ENCODE data around the gene CD19. TPM values are rescaled to one million over a fixed set of nuclear protein-coding genes. Genes with fewer than 3 reads are reported as not detected.
"Not testable (repeated sequence)": the region's sequence is repeated elsewhere in the genome, so short reads cannot be mapped to it uniquely, and the experiment has no call there.

The CD19 gene
- total RNA-seq, 1 donor from 2014 or later, result not detected

DNA sequence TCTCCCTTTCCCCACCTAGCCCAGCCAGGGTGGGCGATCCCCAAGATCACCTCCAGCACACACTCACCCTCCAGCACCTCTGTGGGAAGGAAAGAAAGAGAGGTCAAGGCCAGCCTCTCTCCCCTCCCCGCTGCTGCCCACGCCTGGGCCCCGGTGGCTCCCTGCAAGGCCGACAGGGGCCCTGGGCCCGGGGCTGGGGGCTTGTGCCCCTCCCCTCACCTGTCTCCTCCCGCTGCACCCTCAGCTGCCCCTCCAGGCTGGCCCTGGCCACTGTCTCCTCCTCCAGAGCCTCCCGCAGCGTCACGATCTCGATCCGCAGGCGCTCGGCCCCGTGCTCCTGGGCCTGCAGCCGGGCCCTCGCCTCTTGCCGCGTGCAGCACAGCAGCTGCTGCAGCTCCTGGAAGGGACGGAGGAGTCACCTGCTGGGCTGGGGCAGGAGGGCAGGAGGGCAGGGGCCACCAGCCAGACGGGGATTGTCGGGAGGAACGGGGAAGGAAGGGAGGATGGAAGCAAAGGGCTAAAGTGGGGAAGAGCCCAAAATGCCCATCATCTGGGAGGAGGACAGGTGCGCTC lies 25.9 kb upstream of the CD19 start:
- DNase-seq (ENCODE audit: low read depth, low spot score), result no peak

- no peak for DNase-seq (ENCODE audit: low read depth, low spot score)
These were observed 21.4 kb upstream of the CD19 start for GRCh38 chr16:28910086-28911031.

DNA sequence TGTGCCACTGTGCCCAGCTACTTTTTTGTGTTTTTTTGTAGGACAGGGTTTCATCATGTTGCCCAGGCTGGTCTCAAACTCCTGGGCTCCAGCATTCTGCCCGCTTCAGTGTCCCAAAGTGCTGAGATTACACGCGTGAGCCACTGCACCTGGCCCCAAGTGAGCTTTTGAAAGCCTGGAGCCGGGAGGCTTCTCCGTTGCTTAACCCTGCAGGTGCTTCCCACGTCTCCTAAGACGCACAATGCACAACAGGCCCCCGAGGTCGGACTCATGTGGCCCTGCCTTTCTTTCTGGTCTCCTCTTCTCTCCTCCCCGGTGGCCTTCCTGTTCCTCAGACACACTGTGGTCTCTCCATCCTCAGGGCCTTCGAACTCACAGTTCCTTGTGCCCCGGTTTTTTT lies 19.2 kb upstream of the CD19 start:
- DNase-seq (ENCODE audit: low read depth, low spot score), result no peak

DNA sequence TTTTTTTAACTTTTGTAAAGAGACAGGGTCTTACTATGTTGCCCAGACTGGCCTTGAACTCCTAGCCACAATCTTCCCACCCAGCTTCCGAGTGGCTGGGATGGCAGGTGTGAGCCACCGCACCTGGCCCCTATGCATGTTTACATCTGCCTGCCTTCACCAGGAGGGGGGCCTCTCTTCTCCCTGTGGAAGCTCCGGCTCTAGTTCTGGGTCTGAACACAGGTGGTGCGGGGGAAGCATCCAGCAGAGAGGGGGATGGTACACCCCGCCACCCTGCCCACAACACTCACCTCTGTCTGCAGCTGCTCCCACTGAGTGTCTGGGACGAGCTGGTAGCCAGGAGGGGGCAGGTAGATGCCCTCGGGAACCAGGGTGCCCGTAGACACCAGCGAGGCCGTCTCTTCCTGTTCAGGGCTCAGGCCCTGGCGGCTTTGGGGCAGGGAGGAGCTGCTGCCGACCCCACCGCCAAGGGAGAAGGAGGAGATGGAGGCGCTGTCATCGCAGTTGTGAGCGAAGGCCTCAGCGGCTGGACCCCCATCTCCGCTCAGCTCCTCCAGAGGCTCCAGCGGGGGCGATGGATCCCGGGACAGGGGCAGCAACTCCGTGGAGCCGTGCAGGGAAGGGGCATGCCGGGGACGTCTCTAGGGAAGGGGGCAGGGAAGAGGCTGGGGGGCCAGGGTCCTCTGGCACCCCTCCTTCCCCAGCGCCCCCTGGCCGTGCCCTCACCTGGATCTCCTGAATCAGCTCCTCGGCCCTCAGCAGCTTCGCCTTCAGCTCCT lies 17.6 kb upstream of the CD19 start:
- DNase-seq (ENCODE audit: low read depth, low spot score), result no peak

DNA sequence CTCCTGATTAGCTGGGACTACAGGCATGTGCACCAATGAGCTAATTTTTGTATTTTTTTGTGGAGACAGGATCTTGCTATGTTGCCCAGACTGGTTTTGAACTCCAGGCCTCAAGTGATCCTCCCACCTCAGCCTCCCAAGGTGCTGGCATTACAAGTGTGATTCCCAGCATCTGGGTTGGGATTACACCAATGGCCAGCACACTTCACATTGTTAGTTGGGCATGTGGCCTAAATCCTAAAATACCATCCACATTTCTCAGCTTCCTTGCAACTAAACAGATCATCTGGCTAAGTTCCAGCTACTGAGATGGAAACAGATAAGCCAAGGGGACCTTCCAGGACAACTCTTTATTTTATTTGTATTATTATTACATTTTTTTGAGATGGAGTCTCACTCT lies 16.6 kb upstream of the CD19 start:
- DNase-seq (ENCODE audit: low read depth, low spot score), result peak; percentile 40

DNA sequence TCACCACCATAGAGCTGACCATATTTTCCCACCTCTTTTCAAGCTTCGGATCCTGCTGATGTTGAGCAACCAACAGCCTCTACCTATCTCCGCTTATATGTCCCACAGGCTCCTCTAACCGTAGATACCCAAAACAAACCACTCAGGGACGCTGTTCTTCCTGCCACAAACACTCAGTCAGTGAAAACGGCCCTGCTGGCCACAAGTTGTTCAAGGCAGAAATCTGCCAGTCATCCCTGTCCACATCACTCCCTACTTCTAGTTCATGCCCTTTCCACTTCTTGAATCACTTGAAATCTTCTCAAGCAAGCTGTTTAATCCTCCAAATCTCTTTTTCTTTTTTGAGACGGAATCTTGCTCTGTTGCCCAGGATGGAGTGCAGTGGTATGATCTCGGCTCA lies 14.7 kb upstream of the CD19 start:
- DNase-seq (ENCODE audit: low read depth, low spot score), result no peak

DNA sequence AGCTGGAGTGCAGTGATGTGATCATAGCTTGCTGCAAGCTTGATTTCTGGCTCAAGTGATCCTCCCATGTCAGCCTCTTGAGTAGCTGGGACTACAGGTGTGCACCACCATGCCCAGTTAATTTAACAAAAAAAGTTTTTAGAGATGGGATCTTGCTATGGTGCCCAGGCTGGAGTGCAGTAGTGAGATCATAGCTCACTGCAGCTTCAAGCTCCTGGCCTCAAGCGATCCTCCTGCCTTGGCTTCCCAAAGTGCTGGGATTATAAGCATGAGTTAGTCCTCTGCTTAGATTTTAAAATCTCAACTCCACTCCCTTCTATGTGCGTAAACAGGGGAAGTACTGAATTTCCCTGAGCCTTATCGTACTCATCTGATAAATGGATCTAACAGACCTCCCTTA lies 13.1 kb upstream of the CD19 start:
- no peak for DNase-seq (ENCODE audit: low read depth, low spot score)

- DNase-seq (ENCODE audit: low read depth, low spot score), result no peak
These were observed 8.6 kb upstream of the CD19 start for GRCh38 chr16:28923231-28923587.

DNA sequence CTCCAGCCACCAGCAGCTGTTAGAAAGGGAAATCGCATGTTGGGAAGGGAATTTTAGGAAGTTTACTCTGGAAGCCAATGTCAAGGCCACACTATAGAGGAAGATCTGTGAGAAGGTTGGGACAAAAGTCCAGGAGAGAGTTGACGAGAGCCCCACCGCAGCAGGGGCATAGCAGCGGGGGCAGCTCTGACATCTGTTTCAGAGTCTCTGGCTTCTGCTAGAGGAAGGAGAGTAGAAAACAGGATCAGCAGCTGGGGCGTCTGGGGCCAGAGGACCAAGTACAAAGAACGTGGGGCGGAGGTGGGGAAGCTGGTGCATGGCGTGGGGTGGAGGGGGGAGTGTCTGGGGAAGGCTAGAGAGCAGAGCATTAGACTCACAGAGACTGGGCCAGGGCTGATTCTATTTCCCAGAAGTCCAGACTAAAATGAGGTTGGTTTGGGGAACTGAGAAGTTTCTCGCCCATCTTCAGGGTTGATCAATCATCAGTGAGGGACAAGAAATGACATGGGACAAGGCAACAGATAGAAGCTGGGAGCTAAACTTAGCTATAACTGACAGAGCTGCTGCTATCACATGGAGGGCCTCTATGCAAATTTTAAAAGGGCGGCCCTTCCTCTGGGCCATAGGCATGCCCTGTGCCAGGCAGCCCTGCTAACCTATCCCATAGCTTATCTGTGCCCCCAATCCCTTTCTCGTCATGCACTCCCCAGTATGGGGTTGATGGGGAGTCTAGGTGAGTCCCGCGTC lies 7.9 kb upstream of the CD19 start:
- no peak for DNase-seq (ENCODE audit: low read depth, low spot score)

DNA sequence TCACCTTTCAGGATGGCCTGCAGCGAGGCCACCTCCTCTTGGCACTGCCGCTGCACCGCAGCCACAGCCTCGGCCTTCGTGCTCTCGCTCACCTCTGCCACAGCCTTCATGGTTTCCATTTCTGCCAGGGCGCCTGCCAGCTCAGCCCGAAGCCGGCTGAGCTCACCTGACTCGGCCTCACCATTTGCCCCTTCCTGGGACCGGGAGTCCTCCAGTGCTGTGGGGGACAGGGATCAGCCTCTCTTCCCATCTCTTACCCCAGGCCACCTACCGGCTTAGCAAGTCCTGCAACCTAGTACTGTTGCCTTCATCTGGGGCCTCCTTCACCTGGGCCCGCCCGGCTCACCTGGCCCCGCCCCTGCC lies 7.4 kb upstream of the CD19 start:
- DNase-seq (ENCODE audit: low read depth, low spot score), result no peak

- peak; percentile 37 for DNase-seq (ENCODE audit: low read depth, low spot score)
These were observed 6.9 kb upstream of the CD19 start, which contains the start of gene RABEP2 for GRCh38 chr16:28924762-28925385. Gene RABEP2 (minus strand): TSS chr16:28925238. CDS start chr16:28925163, 75 bp downstream.

DNA sequence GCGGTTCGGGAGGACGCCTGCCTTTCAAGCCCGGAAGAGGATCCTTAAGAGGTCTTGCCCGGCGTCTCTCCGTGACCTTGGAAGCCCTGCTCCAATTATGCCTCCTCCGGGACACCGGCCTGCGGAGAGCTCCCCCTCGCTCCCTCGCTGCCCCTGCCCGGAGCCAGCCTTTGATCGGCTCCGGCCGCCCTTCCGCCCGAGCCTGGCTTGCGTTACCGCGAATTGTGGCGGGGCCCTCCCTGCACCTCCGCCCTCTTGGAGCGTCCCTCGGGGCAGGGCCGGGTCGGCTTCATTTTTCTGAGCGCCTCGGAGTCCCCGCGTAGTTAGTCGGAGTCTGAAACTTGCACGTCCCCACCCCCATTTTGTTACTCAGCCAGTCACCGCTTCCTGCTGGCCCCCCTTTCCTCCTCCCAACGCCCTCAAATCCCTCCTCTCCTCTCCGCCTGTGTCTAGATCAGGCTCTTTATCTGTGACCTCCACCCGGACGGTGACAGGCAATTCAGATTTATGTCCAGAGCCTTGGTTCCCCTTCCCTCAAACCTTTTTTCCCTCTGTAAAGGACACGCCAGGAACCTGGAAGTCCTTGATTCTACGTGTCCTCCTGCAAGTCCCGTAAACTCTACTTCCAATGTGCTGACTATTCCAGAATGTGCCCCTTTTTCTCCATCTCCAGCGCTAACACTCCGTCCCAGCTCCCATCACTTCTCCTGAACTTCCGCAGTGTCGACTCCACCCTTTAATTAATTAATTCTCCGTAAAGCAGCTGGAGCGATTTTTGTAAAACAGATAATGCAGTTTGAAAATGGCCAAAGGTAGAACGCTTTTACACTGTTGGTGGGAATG lies 6.2 kb upstream of the CD19 start:
- no peak for DNase-seq (ENCODE audit: low read depth, low spot score)

- not testable (repeated sequence) for DNase-seq (ENCODE audit: low read depth, low spot score)
These were observed 5.5 kb upstream of the CD19 start for GRCh38 chr16:28926284-28926683.

DNA sequence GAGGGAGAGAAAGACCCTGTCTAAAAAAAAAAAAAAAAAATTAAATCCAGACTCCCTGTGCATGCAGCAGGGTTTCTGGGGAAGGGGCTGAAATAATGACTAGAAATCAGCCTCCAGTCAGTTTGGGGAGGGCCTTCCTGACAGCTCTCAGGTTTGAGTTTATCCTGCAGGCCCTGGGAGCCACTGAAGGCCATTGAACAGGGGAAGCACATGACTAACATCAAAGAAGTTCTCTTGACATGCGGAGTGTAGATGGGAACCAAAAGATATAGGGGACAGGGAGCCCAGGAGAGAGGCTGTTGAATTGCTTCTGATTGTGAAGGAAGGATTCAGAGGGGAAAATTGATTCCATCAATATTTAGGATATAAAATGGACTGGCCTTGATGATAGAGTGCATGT lies 4.0 kb upstream of the CD19 start:
- no peak for DNase-seq (ENCODE audit: low read depth, low spot score)

DNA sequence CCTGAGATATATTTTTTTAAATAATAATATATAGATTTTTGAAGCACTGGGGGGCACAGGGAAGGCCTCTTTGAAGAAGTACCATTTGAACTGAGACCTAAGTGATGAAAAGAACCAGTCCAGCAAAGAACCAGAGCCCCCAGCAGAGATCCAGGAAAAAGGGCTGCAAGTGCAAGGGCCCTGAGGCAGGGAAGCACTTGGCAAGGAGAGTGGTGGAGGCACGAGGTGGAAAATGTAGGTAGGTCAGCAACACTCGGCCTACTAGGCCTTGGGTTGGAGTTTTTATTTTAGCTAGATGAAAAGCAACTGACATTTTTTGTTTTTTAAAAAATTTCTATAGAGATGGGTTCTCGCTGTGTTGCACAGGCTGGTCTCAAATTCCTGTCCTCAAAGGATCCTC lies 1.6 kb upstream of the CD19 start:
- no peak for DNase-seq (ENCODE audit: low read depth, low spot score)

DNA sequence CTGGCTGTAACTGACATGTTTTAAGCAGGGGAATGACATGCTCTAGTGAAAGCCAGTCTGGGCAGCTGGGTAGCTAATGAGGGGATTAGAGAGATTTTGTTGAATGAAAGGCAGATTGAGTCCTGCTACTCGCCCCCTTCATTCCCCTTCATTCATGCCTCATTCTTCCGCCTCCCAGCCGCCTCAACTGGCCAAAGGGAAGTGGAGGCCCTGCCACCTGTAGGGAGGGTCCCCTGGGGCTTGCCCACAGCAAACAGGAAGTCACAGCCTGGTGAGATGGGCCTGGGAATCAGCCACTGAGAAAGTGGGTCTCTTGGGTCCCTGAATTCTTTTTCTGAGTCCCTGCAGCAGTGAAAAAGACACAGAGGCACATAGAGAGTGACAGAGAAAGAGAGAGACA lies 1.1 kb upstream of the CD19 start:
- DNase-seq (ENCODE audit: low read depth, low spot score), result no peak

DNA sequence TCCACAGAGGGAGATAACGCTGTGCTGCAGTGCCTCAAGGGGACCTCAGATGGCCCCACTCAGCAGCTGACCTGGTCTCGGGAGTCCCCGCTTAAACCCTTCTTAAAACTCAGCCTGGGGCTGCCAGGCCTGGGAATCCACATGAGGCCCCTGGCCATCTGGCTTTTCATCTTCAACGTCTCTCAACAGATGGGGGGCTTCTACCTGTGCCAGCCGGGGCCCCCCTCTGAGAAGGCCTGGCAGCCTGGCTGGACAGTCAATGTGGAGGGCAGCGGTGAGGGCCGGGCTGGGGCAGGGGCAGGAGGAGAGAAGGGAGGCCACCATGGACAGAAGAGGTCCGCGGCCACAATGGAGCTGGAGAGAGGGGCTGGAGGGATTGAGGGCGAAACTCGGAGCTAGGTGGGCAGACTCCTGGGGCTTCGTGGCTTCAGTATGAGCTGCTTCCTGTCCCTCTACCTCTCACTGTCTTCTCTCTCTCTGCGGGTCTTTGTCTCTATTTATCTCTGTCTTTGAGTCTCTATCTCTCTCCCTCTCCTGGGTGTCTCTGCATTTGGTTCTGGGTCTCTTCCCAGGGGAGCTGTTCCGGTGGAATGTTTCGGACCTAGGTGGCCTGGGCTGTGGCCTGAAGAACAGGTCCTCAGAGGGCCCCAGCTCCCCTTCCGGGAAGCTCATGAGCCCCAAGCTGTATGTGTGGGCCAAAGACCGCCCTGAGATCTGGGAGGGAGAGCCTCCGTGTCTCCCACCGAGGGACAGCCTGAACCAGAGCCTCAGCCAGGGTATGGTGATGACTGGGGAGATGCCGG lies 769 bp downstream of the CD19 start:
- no peak for DNase-seq (ENCODE audit: low read depth, low spot score)

DNA sequence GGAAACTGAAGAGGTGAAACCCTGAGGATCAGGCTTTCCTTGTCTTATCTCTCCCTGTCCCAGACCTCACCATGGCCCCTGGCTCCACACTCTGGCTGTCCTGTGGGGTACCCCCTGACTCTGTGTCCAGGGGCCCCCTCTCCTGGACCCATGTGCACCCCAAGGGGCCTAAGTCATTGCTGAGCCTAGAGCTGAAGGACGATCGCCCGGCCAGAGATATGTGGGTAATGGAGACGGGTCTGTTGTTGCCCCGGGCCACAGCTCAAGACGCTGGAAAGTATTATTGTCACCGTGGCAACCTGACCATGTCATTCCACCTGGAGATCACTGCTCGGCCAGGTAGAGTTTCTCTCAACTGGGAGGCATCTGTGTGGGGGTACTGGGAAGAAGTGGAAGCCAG lies 1.4 kb downstream of the CD19 start:
- DNase-seq (ENCODE audit: low read depth, low spot score), result no peak

DNA sequence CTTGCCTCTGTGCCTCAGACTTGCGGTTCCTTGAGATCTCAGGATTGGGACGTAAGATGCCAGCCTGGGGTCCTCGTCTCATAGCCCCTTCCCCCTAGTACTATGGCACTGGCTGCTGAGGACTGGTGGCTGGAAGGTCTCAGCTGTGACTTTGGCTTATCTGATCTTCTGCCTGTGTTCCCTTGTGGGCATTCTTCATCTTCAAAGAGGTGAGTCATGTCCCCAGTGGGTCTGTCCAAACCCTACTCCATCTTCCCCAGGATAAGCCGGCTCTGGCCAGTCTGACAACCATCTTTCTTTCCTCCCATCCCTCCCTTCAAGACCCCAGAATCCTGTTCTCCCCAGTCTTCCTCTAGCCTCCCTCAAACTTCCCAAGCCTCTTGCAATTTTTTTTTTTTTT lies 3.6 kb downstream of the CD19 start:
- no peak for DNase-seq (ENCODE audit: low read depth, low spot score)

Data from pulmonary artery endothelial cell (primary cell).